Ishikawa (cell line): ENCODE measurements around the gene CD46.

Experiments used
- CREB1 ChIP-seq: IDR thresholded peaks from 2 replicates; pipeline ENCODE4 v1.6.1; 2012; ENCODE audit warnings: low read depth
- EGR1 ChIP-seq: IDR thresholded peaks from 2 replicates; pipeline ENCODE4 v1.6.1; 2012
- EP300 ChIP-seq: IDR thresholded peaks from 2 replicates; pipeline ENCODE4 v1.6.1; 2012; ENCODE audit warnings: borderline replicate concordance
- FOXM1 ChIP-seq: IDR thresholded peaks from 2 replicates; pipeline ENCODE4 v1.6.1; 2012; ENCODE audit warnings: low read depth, borderline replicate concordance
- MAX ChIP-seq: IDR thresholded peaks from 2 replicates; pipeline ENCODE4 v1.6.1; 2012
- NFIC ChIP-seq: IDR thresholded peaks from 2 replicates; pipeline ENCODE4 v1.6.1; 2012
- RAD21 ChIP-seq: IDR thresholded peaks from 2 replicates; pipeline ENCODE4 v1.6.1; 2012; ENCODE audit warnings: low read depth
- TAF1 ChIP-seq: IDR thresholded peaks from 2 replicates; pipeline ENCODE4 v1.6.1; 2012; ENCODE audit warnings: low read depth, mild to moderate bottlenecking
- TCF12 ChIP-seq: IDR thresholded peaks from 2 replicates; pipeline ENCODE4 v1.6.1; 2012; ENCODE audit warnings: low read depth
- TEAD4 ChIP-seq: IDR thresholded peaks from 2 replicates; pipeline ENCODE4 v1.6.1; 2012
- YY1 ChIP-seq: IDR thresholded peaks from 2 replicates; pipeline ENCODE4 v1.6.1; 2012; ENCODE audit warnings: low read depth
- TF ChIP-seq, protein P1 (sequence below): IDR thresholded peaks from 2 replicates; pipeline ENCODE4 v1.6.1; 2012; ENCODE audit warnings: low read depth, mild to moderate bottlenecking

DNA sequence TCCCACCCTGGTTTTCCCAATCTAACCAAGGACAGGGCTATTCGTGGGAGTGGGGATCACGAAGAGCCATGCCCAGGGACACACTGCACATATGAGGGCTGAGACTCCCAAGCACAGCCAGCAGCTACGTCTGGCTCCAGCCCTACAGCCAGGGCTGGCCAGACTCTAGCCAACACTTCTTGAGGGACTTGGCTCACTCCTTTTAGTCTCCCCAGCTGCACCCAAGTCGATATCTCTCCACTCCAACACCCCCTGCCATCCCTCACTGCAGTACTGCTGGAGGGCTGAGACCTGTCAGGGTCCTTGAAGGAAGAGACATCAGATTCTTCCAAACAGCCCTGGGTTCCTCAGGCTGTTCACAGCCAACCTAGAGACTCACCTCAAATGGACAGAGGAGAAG lies 62.6 kb downstream of the CD46 start:
- TF ChIP-seq CREB1 (no peak), EP300 (no peak), TCF12 (no peak), NFIC (no peak), RAD21 (no peak), TAF1 (no peak), MAX (no peak), TEAD4 (no peak), EGR1 (no peak), FOXM1 (no peak), YY1 (no peak)
- TF ChIP-seq, protein P1, sequence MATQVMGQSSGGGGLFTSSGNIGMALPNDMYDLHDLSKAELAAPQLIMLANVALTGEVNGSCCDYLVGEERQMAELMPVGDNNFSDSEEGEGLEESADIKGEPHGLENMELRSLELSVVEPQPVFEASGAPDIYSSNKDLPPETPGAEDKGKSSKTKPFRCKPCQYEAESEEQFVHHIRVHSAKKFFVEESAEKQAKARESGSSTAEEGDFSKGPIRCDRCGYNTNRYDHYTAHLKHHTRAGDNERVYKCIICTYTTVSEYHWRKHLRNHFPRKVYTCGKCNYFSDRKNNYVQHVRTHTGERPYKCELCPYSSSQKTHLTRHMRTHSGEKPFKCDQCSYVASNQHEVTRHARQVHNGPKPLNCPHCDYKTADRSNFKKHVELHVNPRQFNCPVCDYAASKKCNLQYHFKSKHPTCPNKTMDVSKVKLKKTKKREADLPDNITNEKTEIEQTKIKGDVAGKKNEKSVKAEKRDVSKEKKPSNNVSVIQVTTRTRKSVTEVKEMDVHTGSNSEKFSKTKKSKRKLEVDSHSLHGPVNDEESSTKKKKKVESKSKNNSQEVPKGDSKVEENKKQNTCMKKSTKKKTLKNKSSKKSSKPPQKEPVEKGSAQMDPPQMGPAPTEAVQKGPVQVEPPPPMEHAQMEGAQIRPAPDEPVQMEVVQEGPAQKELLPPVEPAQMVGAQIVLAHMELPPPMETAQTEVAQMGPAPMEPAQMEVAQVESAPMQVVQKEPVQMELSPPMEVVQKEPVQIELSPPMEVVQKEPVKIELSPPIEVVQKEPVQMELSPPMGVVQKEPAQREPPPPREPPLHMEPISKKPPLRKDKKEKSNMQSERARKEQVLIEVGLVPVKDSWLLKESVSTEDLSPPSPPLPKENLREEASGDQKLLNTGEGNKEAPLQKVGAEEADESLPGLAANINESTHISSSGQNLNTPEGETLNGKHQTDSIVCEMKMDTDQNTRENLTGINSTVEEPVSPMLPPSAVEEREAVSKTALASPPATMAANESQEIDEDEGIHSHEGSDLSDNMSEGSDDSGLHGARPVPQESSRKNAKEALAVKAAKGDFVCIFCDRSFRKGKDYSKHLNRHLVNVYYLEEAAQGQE, result no peak
